Parathyroid adenoma (tissue), 2 donors: ENCODE measurements around the gene SLC25A14.

Experiments used
- H2AFZ ChIP-seq: fragments of 300-600 bp; sonication (generic); one replicate; pipeline ENCODE4 v1.7.0; 2017; ENCODE audit warnings: antibody characterized with exemption, mild to moderate bottlenecking
- H3K27ac ChIP-seq: fragments of 300-600 bp; sonication (generic); one replicate; pipeline ENCODE4 v1.7.0; 2017
- H3K27me3 ChIP-seq: fragments of 300-600 bp; sonication (generic); one replicate; pipeline ENCODE4 v1.7.0; 2017; ENCODE audit warnings: low read length; ENCODE audit not compliant: control insufficient read depth, insufficient read depth
- H3K36me3 ChIP-seq: fragments of 300-600 bp; sonication (generic); one replicate; pipeline ENCODE4 v1.7.0; 2017; ENCODE audit warnings: low read length; ENCODE audit not compliant: control insufficient read depth, insufficient read depth
- H3K4me1 ChIP-seq: fragments of 300-600 bp; sonication (generic); one replicate; pipeline ENCODE4 v1.7.0; 2017; ENCODE audit warnings: control low read depth
- H3K4me2 ChIP-seq: fragments of 300-600 bp; sonication (generic); one replicate; pipeline ENCODE4 v1.7.0; 2017; ENCODE audit warnings: low read length
- H3K4me3 ChIP-seq: fragments of 300-600 bp; sonication (generic); one replicate; pipeline ENCODE4 v1.7.0; 2017; ENCODE audit warnings: low read depth, low read length
- H3K79me2 ChIP-seq: fragments of 300-600 bp; sonication (generic); one replicate; pipeline ENCODE4 v1.7.0; 2017; ENCODE audit warnings: control low read depth
- H3K9ac ChIP-seq: fragments of 300-600 bp; sonication (generic); one replicate; pipeline ENCODE4 v1.7.0; 2017; ENCODE audit warnings: mild to moderate bottlenecking
- H3K9me3 ChIP-seq: fragments of 300-600 bp; sonication (generic); one replicate; pipeline ENCODE4 v1.7.0; 2017; ENCODE audit warnings: low read length; ENCODE audit not compliant: control insufficient read depth
- CTCF ChIP-seq: fragments of 300-600 bp; sonication (generic); IDR thresholded peaks from one replicate; pipeline ENCODE4 v1.7.0; 2017; ENCODE audit warnings: antibody characterized with exemption, mild to moderate bottlenecking
- donor health status: primary hyperparathyroidism.

SLC25A14 gene

GRCh38 chrX:130418740-130419139 lies 79.0 kb downstream of the SLC25A14 start:
- no peak overlapping the region for H3K4me2 ChIP-seq
- no peak overlapping the region for H3K27ac ChIP-seq
- H3K36me3 ChIP-seq = no peaks in the 10 kb centered on the region
- no peak overlapping the region for H2AFZ ChIP-seq
- no peak overlapping the region for H3K4me3 ChIP-seq
- no peak for TF ChIP-seq CTCF
- H3K4me1 ChIP-seq = no peaks in the 10 kb centered on the region
- H3K9ac ChIP-seq = no peak overlapping the region
- H3K79me2 ChIP-seq = no peaks in the 10 kb centered on the region
- no peaks in the 10 kb centered on the region for H3K9me3 ChIP-seq
- H3K27me3 ChIP-seq = no peaks in the 10 kb centered on the region

- Histone ChIP-seq H3K4me2 (no peak overlapping the region), H3K27me3 (no peaks in the 10 kb centered on the region), H3K79me2 (no peaks in the 10 kb centered on the region), H3K4me1 (no peaks in the 10 kb centered on the region), H3K9me3 (no peaks in the 10 kb centered on the region), H2AFZ (no peak overlapping the region), H3K27ac (no peak overlapping the region), H3K9ac (no peak overlapping the region), H3K4me3 (no peak overlapping the region), H3K36me3 (no peaks in the 10 kb centered on the region)
- no peak for TF ChIP-seq CTCF
Measured at GRCh38 chrX:130419263-130419662, 79.5 kb downstream of the SLC25A14 start.
